Breast epithelium (tissue), 4 donors: Measurements from ENCODE around the gene PIK3C2G. TPM values are rescaled to one million over a fixed set of nuclear protein-coding genes. Genes with fewer than 3 reads are reported as not detected.
A peak's percentile ranks its signal among the peaks of the same experiment; 100 is the strongest.

Experiments
- DNase-seq, 2 donors: peaks; one replicate each; pipeline ENCODE4 v3.0.0-alpha.2; 2019; ENCODE audit warnings: low spot score in 2 of 2
- H3K27ac ChIP-seq, 2 donors: fragments of 200-600 bp; sonication (generic) in 1 of 2; one replicate each; pipeline ENCODE4 v1.5.1; 2016 to 2019; ENCODE audit warnings: mild to moderate bottlenecking in 1 of 2
- H3K27me3 ChIP-seq, 2 donors: fragments of 200-600 bp; sonication (generic) in 1 of 2; one replicate each; pipeline versions ENCODE4 v1.5.1 to v1.6.0; 2017 to 2019; ENCODE audit warnings: control low read depth in 1 of 2, mild to moderate bottlenecking in 1 of 2
- H3K36me3 ChIP-seq: fragments of 200-600 bp; one replicate; pipeline ENCODE4 v1.5.1; 2019
- H3K4me1 ChIP-seq, 2 donors: fragments of 200-600 bp; sonication (generic); one replicate each; pipeline ENCODE4 v1.5.1; 2016 to 2019; ENCODE audit warnings: control low read depth in 1 of 2
- H3K4me3 ChIP-seq, 3 donors: fragments of 200-600 bp; sonication (generic); 1 replicate in 2 of 3; 2 replicates in 1 of 3; pipeline ENCODE4 v1.5.1; 2016 to 2019; ENCODE audit warnings: mild to moderate bottlenecking in 3 of 3, moderate library complexity in 2 of 3
- H3K9me3 ChIP-seq, 2 donors: fragments of 200-600 bp; sonication (generic) in 1 of 2; one replicate each; pipeline ENCODE4 v1.5.1; 2016 to 2019; ENCODE audit warnings: control low read depth in 1 of 2
- POLR2A ChIP-seq: fragments of 450-650 bp; IDR thresholded peaks from one replicate; pipeline ENCODE4 v1.6.1; 2016; ENCODE audit warnings: antibody characterized with exemption, mild to moderate bottlenecking, moderate library complexity
- POLR2AphosphoS5 ChIP-seq, 3 donors: sonication (generic); formaldehyde crosslinking; IDR thresholded peaks; one replicate each; pipeline ENCODE4 v1.6.1; 2017; ENCODE audit warnings: antibody characterized with exemption in 3 of 3
- intact Hi-C: fragments of 100-400 bp; cut with DNase I; formaldehyde crosslinking; loops from one replicate; pipeline ENCODE4 v1.15.1; 2023; ENCODE audit warnings: low total_unique reads
- total RNA-seq, 3 donors: library from RNA; depleted of rRNA; stranded (reverse); fragments of >200 nt; gene quantifications; one replicate each; pipeline ENCODE4 v1.1.0, GENCODE V29; 2016
- TF ChIP-seq, protein P1 (sequence below), 3 donors: fragments of 450-650 bp; IDR thresholded peaks; one replicate each; pipeline ENCODE4 v1.5.1; 2016 to 2017; ENCODE audit warnings: antibody characterized with exemption in 3 of 3, mild to moderate bottlenecking in 3 of 3, moderate library complexity in 3 of 3

PIK3C2G gene
- total RNA-seq, 3 donors from 2014 or later: 0.16 to 164 (median 35.1) TPM

DNA sequence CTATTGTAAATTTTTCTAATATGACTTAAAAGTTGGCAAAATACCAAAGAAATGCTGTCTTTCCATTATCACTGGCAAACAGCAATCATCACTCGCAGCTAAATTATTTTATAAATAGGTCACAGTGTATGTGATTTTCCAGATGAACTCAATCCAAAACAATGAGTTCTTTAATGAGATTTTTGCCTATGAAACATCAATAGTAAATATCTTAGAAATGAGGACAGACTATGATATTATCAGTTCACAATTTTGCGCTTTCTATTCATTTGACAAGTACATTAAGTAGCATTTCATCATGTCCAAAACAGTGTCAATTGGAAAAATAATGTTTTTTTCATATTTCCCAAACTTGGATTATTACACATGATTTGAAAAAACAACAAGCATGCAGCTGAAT is 65.7 kb downstream of the PIK3C2G start:
- intact Hi-C loops: no loop called here
- Histone ChIP-seq H3K4me1 (no peaks in the 10 kb centered on the region), H3K27me3 (no peaks in the 10 kb centered on the region), H3K9me3 (no peaks in the 10 kb centered on the region), H3K36me3 (no peaks in the 10 kb centered on the region), H3K27ac (no peak overlapping the region), H3K4me3 (no peak overlapping the region)
- DNase-seq: no peak
- TF ChIP-seq POLR2A: no peak
- no peak for TF ChIP-seq POLR2AphosphoS5 (IDR thresholded peaks at IDR 0.05)
- TF ChIP-seq, protein P1, sequence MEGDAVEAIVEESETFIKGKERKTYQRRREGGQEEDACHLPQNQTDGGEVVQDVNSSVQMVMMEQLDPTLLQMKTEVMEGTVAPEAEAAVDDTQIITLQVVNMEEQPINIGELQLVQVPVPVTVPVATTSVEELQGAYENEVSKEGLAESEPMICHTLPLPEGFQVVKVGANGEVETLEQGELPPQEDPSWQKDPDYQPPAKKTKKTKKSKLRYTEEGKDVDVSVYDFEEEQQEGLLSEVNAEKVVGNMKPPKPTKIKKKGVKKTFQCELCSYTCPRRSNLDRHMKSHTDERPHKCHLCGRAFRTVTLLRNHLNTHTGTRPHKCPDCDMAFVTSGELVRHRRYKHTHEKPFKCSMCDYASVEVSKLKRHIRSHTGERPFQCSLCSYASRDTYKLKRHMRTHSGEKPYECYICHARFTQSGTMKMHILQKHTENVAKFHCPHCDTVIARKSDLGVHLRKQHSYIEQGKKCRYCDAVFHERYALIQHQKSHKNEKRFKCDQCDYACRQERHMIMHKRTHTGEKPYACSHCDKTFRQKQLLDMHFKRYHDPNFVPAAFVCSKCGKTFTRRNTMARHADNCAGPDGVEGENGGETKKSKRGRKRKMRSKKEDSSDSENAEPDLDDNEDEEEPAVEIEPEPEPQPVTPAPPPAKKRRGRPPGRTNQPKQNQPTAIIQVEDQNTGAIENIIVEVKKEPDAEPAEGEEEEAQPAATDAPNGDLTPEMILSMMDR (IDR thresholded peaks at IDR 0.05): no peak

DNA sequence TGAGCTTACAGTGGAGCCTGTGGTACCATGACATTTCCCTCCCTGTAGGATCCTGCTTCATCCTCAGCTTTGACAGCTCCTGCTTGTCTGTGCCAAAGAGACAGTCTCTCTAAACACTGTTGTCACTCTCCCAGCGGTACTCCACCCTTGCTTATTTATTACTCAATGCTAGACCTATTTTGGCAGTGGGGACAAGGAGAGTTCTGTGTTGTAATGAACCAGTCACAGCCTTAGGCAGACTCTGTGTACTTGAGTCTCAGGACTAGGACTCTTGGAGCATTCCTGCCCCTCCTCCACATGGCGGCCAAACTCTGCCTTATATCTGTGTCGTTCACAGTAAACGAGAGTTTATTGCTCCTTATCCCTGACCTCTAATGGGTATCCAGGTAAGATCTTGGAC is 70.9 kb downstream of the PIK3C2G start:
- H3K4me3 ChIP-seq: no peak overlapping the region
- intact Hi-C loops: no loop called here
- no peaks in the 10 kb centered on the region for H3K36me3 ChIP-seq
- H3K27ac ChIP-seq: peak overlapping the region in 1 of 2 donors; percentile 71
- H3K4me1 ChIP-seq: no peaks in the 10 kb centered on the region
- no peaks in the 10 kb centered on the region for H3K27me3 ChIP-seq
- DNase-seq: peak in 1 of 2 donors; percentile 47
- no peaks in the 10 kb centered on the region for H3K9me3 ChIP-seq
- TF ChIP-seq, protein P1 (IDR thresholded peaks at IDR 0.05): no peak
- TF ChIP-seq POLR2A (no peak), POLR2AphosphoS5 (IDR thresholded peaks at IDR 0.05) (peak in 1 of 3 donors; percentile 18)

DNA sequence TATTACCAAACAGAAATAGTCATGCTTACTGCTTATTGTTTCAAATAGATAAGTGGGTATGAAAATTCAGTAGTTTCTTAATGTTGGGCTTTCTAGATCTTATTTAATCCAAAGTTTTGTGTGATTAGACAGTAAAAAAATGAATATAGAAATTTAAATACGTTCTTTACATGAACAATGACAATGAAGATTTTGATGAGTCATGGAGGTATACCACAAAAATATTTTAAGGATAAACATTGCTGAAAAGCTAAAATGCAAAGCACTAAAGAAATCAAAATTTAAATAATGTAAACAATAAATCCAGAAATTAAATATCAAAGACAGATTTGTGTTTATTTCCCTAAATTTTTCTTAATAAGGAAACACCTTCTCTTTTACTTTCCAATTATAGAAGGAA is 78.3 kb downstream of the PIK3C2G start:
- Histone ChIP-seq H3K4me3 (no peak overlapping the region), H3K27ac (no peak overlapping the region), H3K9me3 (no peaks in the 10 kb centered on the region), H3K4me1 (no peaks in the 10 kb centered on the region), H3K36me3 (peaks cover 7% of the 10 kb centered on the region), H3K27me3 (no peaks in the 10 kb centered on the region)
- TF ChIP-seq POLR2A (no peak), POLR2AphosphoS5 (IDR thresholded peaks at IDR 0.05) (no peak)
- TF ChIP-seq, protein P1 (IDR thresholded peaks at IDR 0.05): no peak
- intact Hi-C loops: no loop called here
- no peak for DNase-seq

- TF ChIP-seq, protein P1 (IDR thresholded peaks at IDR 0.05): no peak
- TF ChIP-seq POLR2A (no peak), POLR2AphosphoS5 (IDR thresholded peaks at IDR 0.05) (no peak)
- H3K4me3 ChIP-seq: no peak overlapping the region
- intact Hi-C loops: no loop called here
Measured at GRCh38 chr12:18340186-18340585, 78.9 kb downstream of the PIK3C2G start.

GRCh38 chr12:18340786-18341185 is 79.5 kb downstream of the PIK3C2G start:
- intact Hi-C loops: no loop called here
- TF ChIP-seq POLR2A (no peak), POLR2AphosphoS5 (IDR thresholded peaks at IDR 0.05) (no peak)
- TF ChIP-seq, protein P1 (IDR thresholded peaks at IDR 0.05): no peak
- Histone ChIP-seq H3K27ac (peak overlapping the region in 1 of 2 donors; percentile 52), H3K27me3 (no peaks in the 10 kb centered on the region), H3K36me3 (peaks cover 7% of the 10 kb centered on the region), H3K9me3 (no peaks in the 10 kb centered on the region), H3K4me3 (no peak overlapping the region), H3K4me1 (no peaks in the 10 kb centered on the region)
- DNase-seq: no peak

More at GRCh38 chr12:18340186-18340585, 78.9 kb downstream of the PIK3C2G start:
- Histone ChIP-seq H3K36me3 (peaks cover 7% of the 10 kb centered on the region), H3K27me3 (no peaks in the 10 kb centered on the region), H3K4me1 (no peaks in the 10 kb centered on the region), H3K9me3 (no peaks in the 10 kb centered on the region), H3K27ac (no peak overlapping the region)
- DNase-seq: no peak
